Small intestine (tissue), 7 donors: ENCODE data around the gene RAB11FIP3. TPM values are rescaled to one million over a fixed set of nuclear protein-coding genes. Genes with fewer than 3 reads are reported as not detected.
"Not testable (repeated sequence)": the region's sequence is repeated elsewhere in the genome, so short reads cannot be mapped to it uniquely, and the experiment has no call there.

Source experiments
- DNase-seq, 2 donors: peaks; one replicate each; pipeline versions ENCODE4 v3.0.0 to v3.0.0-alpha.2; 2013
- FAIRE-seq: peaks from 2 replicates; lab custom pipeline; 2012; peaks lifted over from hg19 to GRCh38; lab: Jason Lieb, UNC
- H3K27ac ChIP-seq, 3 donors: one replicate each; pipeline ENCODE4 v1.5.1; 2013; ENCODE audit warnings: low read length in 2 of 3, mild to moderate bottlenecking in 2 of 3, control low read depth in 1 of 3, inconsistent platforms in 1 of 3, low read depth in 1 of 3, moderate library complexity in 1 of 3
- H3K27me3 ChIP-seq, 3 donors: one replicate each; pipeline ENCODE4 v1.6.1; 2013; ENCODE audit warnings: low read length in 3 of 3, inconsistent platforms in 1 of 3; ENCODE audit not compliant: control insufficient read depth in 3 of 3, insufficient read depth in 3 of 3
- H3K36me3 ChIP-seq, 3 donors: one replicate each; pipeline ENCODE4 v1.6.1; 2013; ENCODE audit warnings: low read length in 3 of 3, inconsistent platforms in 1 of 3, low read depth in 1 of 3, mild to moderate bottlenecking in 1 of 3, moderate library complexity in 1 of 3; ENCODE audit not compliant: control insufficient read depth in 3 of 3, insufficient read depth in 2 of 3
- H3K4me1 ChIP-seq, 3 donors: one replicate each; pipeline ENCODE4 v1.6.1; 2013; ENCODE audit warnings: low read length in 2 of 3, inconsistent platforms in 1 of 3, low read depth in 1 of 3, mild to moderate bottlenecking in 1 of 3, moderate library complexity in 1 of 3; ENCODE audit not compliant: control insufficient read depth in 3 of 3, insufficient read depth in 2 of 3
- H3K4me3 ChIP-seq, 3 donors: one replicate each; pipeline ENCODE4 v1.5.1; 2013; ENCODE audit warnings: low read length in 3 of 3, control low read depth in 1 of 3, inconsistent platforms in 1 of 3, low read depth in 1 of 3, mild to moderate bottlenecking in 1 of 3, moderate library complexity in 1 of 3
- H3K9me3 ChIP-seq, 2 donors: one replicate each; pipeline ENCODE4 v1.6.1; 2013; ENCODE audit warnings: low read depth in 1 of 2, low read length in 1 of 2; ENCODE audit not compliant: control insufficient read depth in 2 of 2, insufficient read depth in 1 of 2
- WGBS, 3 donors: extraction: QIAGEN DNeasy Blood & Tissue Kit; methylation state at CpG; one replicate each; pipeline ENCODE4 v1.1.7; 2013; 5-methylcytosine and 5-hydroxymethylcytosine counted together
- polyA plus RNA-seq, 4 donors: library from polyadenylated mRNA; stranded (reverse) in 3 of 4; unstranded in 1 of 4; fragments of 200-250 nt in 3 of 4; fragments of 120-200 nt in 1 of 4; gene quantifications; one replicate each; pipeline versions ENCODE4 v1.2.1 to v1.2.3, GENCODE V29; 2013
- donor health status: healthy with polysubstance abuse.
- donor health status: control.
- donor health status: control.
- donor health status: Bipolar disorder and iron deficiency.
- donor health status: healthy.

The RAB11FIP3 gene
- polyA plus RNA-seq, 4 donors: 25.4 to 111 (median 37.2) TPM

GRCh38 chr16:477301-478157 is 52.1 kb downstream of the RAB11FIP3 start:
- Histone ChIP-seq H3K4me1 (peaks cover 0 to 43% (median 0%) of the 10 kb centered on the region in 3 donors), H3K9me3 (no peaks in the 10 kb centered on the region), H3K27me3 (no peaks in the 10 kb centered on the region), H3K27ac (peak overlapping the region in 2 of 3 donors; percentile 28 to 29), H3K36me3 (peaks cover 0 to 63% (median 0%) of the 10 kb centered on the region in 3 donors), H3K4me3 (no peak overlapping the region)
- DNase-seq (peak; percentile 61 to 63), FAIRE-seq (no peak)
- 48 to 68% (median 59%) methylated on average over 23 of the region's 23 CpGs for WGBS, 3 donors

GRCh38 chr16:478287-478686 is 52.8 kb downstream of the RAB11FIP3 start:
- WGBS, 3 donors: 36 to 72% (median 52%) methylated on average over 10 of the region's 10 CpGs

GRCh38 chr16:482468-483185 is 57.2 kb downstream of the RAB11FIP3 start:
- Histone ChIP-seq H3K4me1 (peaks cover 0 to 22% (median 0%) of the 10 kb centered on the region in 3 donors), H3K9me3 (no peaks in the 10 kb centered on the region), H3K4me3 (no peak overlapping the region), H3K27ac (peak overlapping the region in 1 of 3 donors; percentile 75), H3K27me3 (no peaks in the 10 kb centered on the region), H3K36me3 (peaks cover 0 to 74% (median 7%) of the 10 kb centered on the region in 3 donors)
- 93 to 95% (median 95%) methylated on average over 31 of the region's 31 CpGs for WGBS, 3 donors
- DNase-seq (no peak), FAIRE-seq (no peak)

More at GRCh38 chr16:478287-478686, 52.8 kb downstream of the RAB11FIP3 start:
- H3K4me1 ChIP-seq: peaks cover 0 to 50% (median 0%) of the 10 kb centered on the region in 3 donors
- H3K4me3 ChIP-seq, H3K27me3 ChIP-seq, FAIRE-seq, H3K9me3 ChIP-seq: not testable (repeated sequence)
- peaks cover 0 to 65% (median 0%) of the 10 kb centered on the region in 3 donors for H3K36me3 ChIP-seq
- peak; percentile 30 to 62 for DNase-seq
- peak overlapping the region in 1 of 3 donors; percentile 45 for H3K27ac ChIP-seq

- Histone ChIP-seq H3K27me3 (no peaks in the 10 kb centered on the region), H3K36me3 (peaks cover 0 to 76% (median 7%) of the 10 kb centered on the region in 3 donors), H3K4me3 (no peak overlapping the region), H3K27ac (peak overlapping the region in 1 of 3 donors; percentile 75), H3K9me3 (no peaks in the 10 kb centered on the region), H3K4me1 (peaks cover 0 to 21% (median 0%) of the 10 kb centered on the region in 3 donors)
- no peak for FAIRE-seq
- WGBS, 3 donors: 75 to 77% (median 76%) methylated on average over 14 of the region's 14 CpGs
- peak in 1 of 2 donors; percentile 42 for DNase-seq
Observed at GRCh38 chr16:483341-484075, 58.1 kb downstream of the RAB11FIP3 start.

- Histone ChIP-seq H3K9me3 (no peaks in the 10 kb centered on the region), H3K36me3 (peaks cover 0 to 75% (median 5%) of the 10 kb centered on the region in 3 donors), H3K27ac (no peak overlapping the region), H3K4me3 (no peak overlapping the region), H3K4me1 (no peaks in the 10 kb centered on the region), H3K27me3 (no peaks in the 10 kb centered on the region)
- WGBS, 3 donors: 91 to 92% (median 91%) methylated on average over 16 of the region's 16 CpGs
- DNase-seq (no peak), FAIRE-seq (no peak)
Observed at GRCh38 chr16:489606-490005, 64.2 kb downstream of the RAB11FIP3 start.

GRCh38 chr16:490768-491167 is 65.3 kb downstream of the RAB11FIP3 start:
- DNase-seq (no peak), FAIRE-seq (no peak)
- no peaks in the 10 kb centered on the region for H3K4me1 ChIP-seq
- 87 to 92% (median 89%) methylated on average over 10 of the region's 10 CpGs for WGBS, 3 donors
- no peaks in the 10 kb centered on the region for H3K9me3 ChIP-seq
- no peaks in the 10 kb centered on the region for H3K27me3 ChIP-seq
- peaks cover 0 to 71% (median 2%) of the 10 kb centered on the region in 3 donors for H3K36me3 ChIP-seq
- H3K4me3 ChIP-seq: no peak overlapping the region
- no peak overlapping the region for H3K27ac ChIP-seq

- no peaks in the 10 kb centered on the region for H3K27me3 ChIP-seq
- H3K4me1 ChIP-seq: no peaks in the 10 kb centered on the region
- FAIRE-seq (no peak), DNase-seq (no peak)
- 86 to 95% (median 92%) methylated on average over 19 of the region's 19 CpGs for WGBS, 3 donors
- H3K27ac ChIP-seq: no peak overlapping the region
- H3K36me3 ChIP-seq: peaks cover 0 to 74% (median 2%) of the 10 kb centered on the region in 3 donors
- H3K9me3 ChIP-seq: no peaks in the 10 kb centered on the region
- H3K4me3 ChIP-seq: no peak overlapping the region
Observed at GRCh38 chr16:491220-491919, 65.9 kb downstream of the RAB11FIP3 start.
